A549 (cell line): ENCODE data around the gene PPM1H. TPM values are rescaled to one million over a fixed set of nuclear protein-coding genes. Genes with fewer than 3 reads are reported as not detected.
A peak's percentile ranks its signal among the peaks of the same experiment; 100 is the strongest.

ENCODE experiments used
- ATAC-seq, 2 experiments: fragments of 200-7000 bp in 1 of 2; fragments of >200 bp in 1 of 2; cut with Nextera tagmentation in 1 of 2; cut with Tn5 transposase in 1 of 2; 3 replicates each; pipeline versions ENCODE4 v1.8.0 to v1.9.1; 2018 to 2020; ENCODE audit warnings: mild to moderate bottlenecking in 1 of 2, moderate library complexity in 1 of 2
- CTCF ChIA-PET: fragments of 300-600 bp; sonication (Branson Sonifier 250); formaldehyde crosslinking; extraction: SDS; loops from one replicate; lab custom pipeline; 2021; ENCODE audit warnings: antibody characterized with exemption, inconsistent platforms; lab: Yijun Ruan, JAX
- POLR2A ChIA-PET: fragments of 350-600 bp; formaldehyde crosslinking; extraction: SDS; loops from one replicate; lab custom pipeline; 2021; ENCODE audit warnings: antibody characterized with exemption, inconsistent platforms; lab: Yijun Ruan, JAX
- DNase-seq, 2 experiments: peaks; one replicate each; pipeline versions ENCODE4 v3.0.0 to v3.0.0-alpha.2; 2011 to 2016; ENCODE audit warnings: low read depth in 1 of 2, low spot score in 1 of 2
- FAIRE-seq: peaks from 2 replicates; lab custom pipeline; 2011; peaks lifted over from hg19 to GRCh38; lab: Jason Lieb, UNC
- H3K27ac ChIP-seq, 2 experiments: fragments of >200 bp; sonication (Bioruptor Twin); formaldehyde crosslinking; 3 replicates each; pipeline ENCODE4 v1.5.1; 2016 to 2017
- H3K4me1 ChIP-seq: fragments of >200 bp; sonication (Bioruptor Twin); formaldehyde crosslinking; 3 replicates; pipeline ENCODE4 v1.6.1; 2016
- H3K4me2 ChIP-seq: fragments of >200 bp; sonication (Bioruptor Twin); formaldehyde crosslinking; 3 replicates; pipeline ENCODE4 v1.6.1; 2016
- H3K4me3 ChIP-seq: fragments of >200 bp; sonication (Bioruptor Twin); formaldehyde crosslinking; 3 replicates; pipeline ENCODE4 v1.5.1; 2016
- H3K9me3 ChIP-seq: fragments of >200 bp; sonication (Bioruptor Twin); formaldehyde crosslinking; 3 replicates; pipeline ENCODE4 v1.6.1; 2016
- ATOH8 ChIP-seq: fragments of 250-450 bp; sonication (Bioruptor Pico); IDR thresholded peaks from 2 replicates; pipeline ENCODE4 v1.5.0; 2020; ENCODE audit warnings: low read depth, mild to moderate bottlenecking, moderate library complexity
- BHLHE40 ChIP-seq: IDR thresholded peaks from 2 replicates; pipeline ENCODE4 v1.6.1; 2012; ENCODE audit warnings: low read depth, low read length, inconsistent platforms
- CBX2 ChIP-seq: fragments of 200-600 bp; sonication (generic); IDR thresholded peaks from 2 replicates; pipeline ENCODE4 v1.6.1; 2016; ENCODE audit warnings: low read depth, mild to moderate bottlenecking, borderline replicate concordance
- CBX8 ChIP-seq: fragments of 200-600 bp; sonication (generic); IDR thresholded peaks from 2 replicates; pipeline ENCODE4 v1.6.1; 2016
- CEBPB ChIP-seq, 2 experiments: fragments of >200 bp in 1 of 2; sonication (Bioruptor Twin) in 1 of 2; formaldehyde crosslinking in 1 of 2; IDR thresholded peaks; 2 replicates each; pipeline ENCODE4 v1.6.1; 2012 to 2016
- CHD4 ChIP-seq: fragments of 200-600 bp; sonication (generic); IDR thresholded peaks from 2 replicates; pipeline ENCODE4 v1.6.1; 2016; ENCODE audit warnings: antibody characterized with exemption, mild to moderate bottlenecking, borderline replicate concordance
- CTCF ChIP-seq: fragments of >200 bp; sonication (Bioruptor Twin); formaldehyde crosslinking; IDR thresholded peaks from 3 replicates; pipeline ENCODE4 v1.5.1; 2016
- EHF ChIP-seq: fragments of 250-450 bp; sonication (Bioruptor Pico); IDR thresholded peaks from 2 replicates; pipeline ENCODE4 v1.5.0; 2020; ENCODE audit warnings: mild to moderate bottlenecking
- EP300 ChIP-seq, 2 experiments: fragments of >200 bp; sonication (Bioruptor Twin); formaldehyde crosslinking; IDR thresholded peaks; 2 replicates in 1 of 2; 3 replicates in 1 of 2; pipeline ENCODE4 v1.6.1; 2016 to 2017
- ESRRA ChIP-seq: fragments of 150-350 bp; IDR thresholded peaks from 2 replicates; pipeline ENCODE4 v1.6.1; 2014; ENCODE audit warnings: mild to moderate bottlenecking, low read length, borderline replicate concordance
- FOSL2 ChIP-seq, 2 experiments: fragments of 450-650 bp in 1 of 2; fragments of >200 bp in 1 of 2; sonication (Bioruptor Twin) in 1 of 2; formaldehyde crosslinking; IDR thresholded peaks; 2 replicates each; pipeline versions ENCODE4 v1.5.0 to v1.6.1; 2016 to 2020; ENCODE audit warnings: mild to moderate bottlenecking in 1 of 2, moderate library complexity in 1 of 2
- GATA3 ChIP-seq: IDR thresholded peaks from 2 replicates; pipeline ENCODE4 v1.6.1; 2012; ENCODE audit warnings: borderline replicate concordance
- HEYL ChIP-seq: fragments of 250-450 bp; sonication (Bioruptor Pico); IDR thresholded peaks from 2 replicates; pipeline ENCODE4 v1.8.0; 2021; ENCODE audit warnings: mild to moderate bottlenecking, moderate library complexity
- HOXA7 ChIP-seq: fragments of 250-450 bp; sonication (Bioruptor Pico); IDR thresholded peaks from 2 replicates; pipeline ENCODE4 v1.5.0; 2020; ENCODE audit warnings: mild to moderate bottlenecking, moderate library complexity
- HOXB13 ChIP-seq: fragments of 250-450 bp; sonication (Bioruptor Pico); IDR thresholded peaks from 2 replicates; pipeline ENCODE4 v1.5.0; 2020; ENCODE audit warnings: low read depth, mild to moderate bottlenecking, moderate library complexity
- HOXB5 ChIP-seq: fragments of 250-450 bp; sonication (Bioruptor Pico); IDR thresholded peaks from 2 replicates; pipeline ENCODE4 v1.5.0; 2020; ENCODE audit warnings: mild to moderate bottlenecking, moderate library complexity
- JUNB ChIP-seq: fragments of >200 bp; sonication (Bioruptor Twin); formaldehyde crosslinking; IDR thresholded peaks from 2 replicates; pipeline ENCODE4 v1.6.1; 2016
- KDM5A ChIP-seq: fragments of 200-600 bp; sonication (generic); IDR thresholded peaks from 2 replicates; pipeline ENCODE4 v1.6.1; 2016; ENCODE audit warnings: antibody characterized with exemption, mild to moderate bottlenecking
- MAX ChIP-seq: IDR thresholded peaks from 2 replicates; pipeline ENCODE4 v1.6.1; 2012
- MYC ChIP-seq: IDR thresholded peaks from 2 replicates; pipeline ENCODE4 v1.6.1; 2012; ENCODE audit warnings: mild to moderate bottlenecking, inconsistent platforms, low read length, improper control_type of control experiment, borderline replicate concordance
- NR3C1 ChIP-seq: fragments of >200 bp; sonication (Bioruptor Twin); formaldehyde crosslinking; IDR thresholded peaks from 3 replicates; pipeline ENCODE4 v1.6.1; 2017
- PHF8 ChIP-seq: fragments of 200-600 bp; sonication (generic); IDR thresholded peaks from 2 replicates; pipeline ENCODE4 v1.6.1; 2016; ENCODE audit warnings: low read depth, mild to moderate bottlenecking, antibody characterized with exemption, moderate library complexity, borderline replicate concordance
- POLR2AphosphoS2 ChIP-seq: conservative IDR thresholded peaks from 2 replicates; pipeline ENCODE4 v1.6.1; 2012; ENCODE audit warnings: low read length, improper control_type of control experiment, inconsistent platforms
- RAD21 ChIP-seq, 2 experiments: fragments of >200 bp in 1 of 2; sonication (Bioruptor Twin) in 1 of 2; formaldehyde crosslinking in 1 of 2; IDR thresholded peaks in 1 of 2; conservative IDR thresholded peaks in 1 of 2; 2 replicates in 1 of 2; 3 replicates in 1 of 2; pipeline ENCODE4 v1.6.1; 2012 to 2018; ENCODE audit warnings: inconsistent platforms in 1 of 2
- RARB ChIP-seq: fragments of 250-450 bp; sonication (Bioruptor Pico); IDR thresholded peaks from 2 replicates; pipeline ENCODE4 v1.8.0; 2021; ENCODE audit warnings: mild to moderate bottlenecking, moderate library complexity
- RCOR1 ChIP-seq: fragments of 150-350 bp; IDR thresholded peaks from 2 replicates; pipeline ENCODE4 v1.6.1; 2014; ENCODE audit warnings: antibody characterized with exemption, low read length, low read depth
- RNF2 ChIP-seq: fragments of 200-600 bp; sonication (generic); IDR thresholded peaks from 2 replicates; pipeline ENCODE4 v1.6.1; 2016; ENCODE audit warnings: low read depth, mild to moderate bottlenecking, antibody characterized with exemption, moderate library complexity, borderline replicate concordance
- SMC3 ChIP-seq: fragments of >200 bp; sonication (Bioruptor Twin); formaldehyde crosslinking; IDR thresholded peaks from 3 replicates; pipeline ENCODE4 v1.6.1; 2018; ENCODE audit warnings: inconsistent platforms
- TP53 ChIP-seq: fragments of 250-450 bp; sonication (Bioruptor Pico); IDR thresholded peaks from 2 replicates; pipeline ENCODE4 v1.5.0; 2021; ENCODE audit warnings: mild to moderate bottlenecking, moderate library complexity
- ZFP36 ChIP-seq: fragments of 450-650 bp; IDR thresholded peaks from 2 replicates; pipeline ENCODE4 v1.6.1; 2014; ENCODE audit warnings: borderline replicate concordance; ENCODE audit not compliant: partially characterized antibody
- ZSCAN20 ChIP-seq: fragments of 250-450 bp; sonication (Bioruptor Pico); IDR thresholded peaks from 2 replicates; pipeline ENCODE4 v1.8.0; 2022; ENCODE audit warnings: mild to moderate bottlenecking, moderate library complexity
- WGBS: methylation state at CpG from one replicate; pipeline ENCODE4 v1.1.6; 2017; ENCODE audit errors: missing lambda C conversion rate; 5-methylcytosine and 5-hydroxymethylcytosine counted together
- polyA plus RNA-seq, 4 experiments: library from polyadenylated mRNA; depleted of rRNA in 3 of 4; stranded (reverse); fragments of >200 nt; fragmentation: RNase III in 1 of 4; extraction: RNeasy Plus Mini Kit Qiagen cat#74134 plus additional on column Dnase treatment in 1 of 4; gene quantifications; 2 replicates in 3 of 4; 3 replicates in 1 of 4; pipeline ENCODE4 v1.2.3, GENCODE V29; 2011 to 2017
- TF ChIP-seq, protein P1 (sequence below): fragments of 250-450 bp; sonication (Bioruptor Pico); IDR thresholded peaks from 2 replicates; pipeline ENCODE4 v1.5.0; 2021; ENCODE audit warnings: mild to moderate bottlenecking, moderate library complexity, borderline replicate concordance
- TF ChIP-seq, protein P2 (sequence below): fragments of >200 bp; sonication (Bioruptor Twin); formaldehyde crosslinking; IDR thresholded peaks from 2 replicates; pipeline ENCODE4 v1.6.1; 2016

The PPM1H gene
- polyA plus RNA-seq, 2 of the 4 experiments (the other 2 are of a cell fraction), result 7.8 TPM

GRCh38 chr12:62799766-62800406 lies 135.1 kb downstream of the PPM1H start (continued):
- TF ChIP-seq FOSL2 (IDR thresholded peaks at IDR 0.05), result no peak
- peak; percentile 62 for TF ChIP-seq FOSL2 (CRISPR knock-in tag; IDR thresholded peaks at IDR 0.05)
- TF ChIP-seq KDM5A, result no peak
- TF ChIP-seq MAX, result peak; percentile 80; the same call in 1 of the 2 replicates
- no peak for TF ChIP-seq CBX2
- peak; percentile 51; the same call in 1 of the 2 replicates for TF ChIP-seq JUNB
- TF ChIP-seq EHF (CRISPR knock-in tag), result no peak
- no peak for TF ChIP-seq CHD4
- TF ChIP-seq GATA3, result peak; percentile 38; the same call in 1 of the 2 replicates
- TF ChIP-seq ZFP36, result no peak
- no peak for TF ChIP-seq NR3C1
- TF ChIP-seq BHLHE40, result no peak

- Histone ChIP-seq H3K4me1 (peaks cover 26% of the 10 kb centered on the region), H3K4me2 (peak overlapping the region; percentile 58), H3K4me3 (no peak overlapping the region), H3K27ac (peak overlapping the region; percentile 40 to 70), H3K9me3 (no peaks in the 10 kb centered on the region)
- FAIRE-seq (peak; percentile 92), ATAC-seq (peak; percentile 76 to 92), DNase-seq (peak; percentile 60 to 83)
- ChIA-PET CTCF (interaction anchor here (0.6 to 9.0 kb wide), 33 partner anchors 9 to 1083 kb away, joined by 3 to 131 read pairs (median 3); no protein-coding TSS in a partner anchor), POLR2A (interaction anchor here (1.0 to 1.5 kb wide), 2 partner anchors 196 to 270 kb away, joined by 3 to 8 read pairs; no protein-coding TSS in a partner anchor)
- 7% methylated on average over 2 of the region's 2 CpGs for WGBS
- TF ChIP-seq MYC (no peak), ZFP36 (no peak), RAD21 (conservative IDR thresholded peaks at IDR 0.05 in 1 of 2, IDR thresholded peaks at IDR 0.05 in 1 of 2) (peak; percentile 94 to 98), ESRRA (no peak), ZSCAN20 (no peak), POLR2AphosphoS2 (no peak), HOXA7 (CRISPR knock-in tag) (no peak), HOXB5 (no peak), HEYL (no peak), CTCF (peak; percentile 94), CHD4 (no peak), TP53 (no peak), CEBPB (IDR thresholded peaks at IDR 0.05) (no peak), EHF (CRISPR knock-in tag) (no peak), PHF8 (no peak), SMC3 (peak; percentile 90), CBX8 (no peak), RARB (CRISPR knock-in tag) (no peak), ATOH8 (CRISPR knock-in tag) (no peak), HOXB13 (CRISPR knock-in tag) (no peak), MAX (peak; percentile 19; the same call in 1 of the 2 replicates), EP300 (IDR thresholded peaks at IDR 0.05) (no peak), JUNB (no peak), RCOR1 (no peak), RNF2 (no peak)
- TF ChIP-seq, protein P1, sequence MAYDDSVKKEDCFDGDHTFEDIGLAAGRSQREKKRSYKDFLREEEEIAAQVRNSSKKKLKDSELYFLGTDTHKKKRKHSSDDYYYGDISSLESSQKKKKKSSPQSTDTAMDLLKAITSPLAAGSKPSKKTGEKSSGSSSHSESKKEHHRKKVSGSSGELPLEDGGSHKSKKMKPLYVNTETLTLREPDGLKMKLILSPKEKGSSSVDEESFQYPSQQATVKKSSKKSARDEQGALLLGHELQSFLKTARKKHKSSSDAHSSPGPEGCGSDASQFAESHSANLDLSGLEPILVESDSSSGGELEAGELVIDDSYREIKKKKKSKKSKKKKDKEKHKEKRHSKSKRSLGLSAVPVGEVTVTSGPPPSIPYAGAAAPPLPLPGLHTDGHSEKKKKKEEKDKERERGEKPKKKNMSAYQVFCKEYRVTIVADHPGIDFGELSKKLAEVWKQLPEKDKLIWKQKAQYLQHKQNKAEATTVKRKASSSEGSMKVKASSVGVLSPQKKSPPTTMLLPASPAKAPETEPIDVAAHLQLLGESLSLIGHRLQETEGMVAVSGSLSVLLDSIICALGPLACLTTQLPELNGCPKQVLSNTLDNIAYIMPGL (CRISPR knock-in tag), result no peak
- TF ChIP-seq, protein P2, sequence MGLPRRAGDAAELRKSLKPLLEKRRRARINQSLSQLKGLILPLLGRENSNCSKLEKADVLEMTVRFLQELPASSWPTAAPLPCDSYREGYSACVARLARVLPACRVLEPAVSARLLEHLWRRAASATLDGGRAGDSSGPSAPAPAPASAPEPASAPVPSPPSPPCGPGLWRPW, result no peak
Observed at GRCh38 chr12:62799126-62799736, 135.7 kb downstream of the PPM1H start.
